Central memory CD4-positive, alpha-beta T cell (primary cell): ENCODE measurements around the gene CFAP99.

ENCODE experiments used
- DNase-seq: peaks from one replicate; pipeline ENCODE4 v3.0.0; 2022

CFAP99 gene

GRCh38 chr4:2390784-2391421 lies 27.9 kb upstream of the CFAP99 start:
- DNase-seq, result no peak

DNA sequence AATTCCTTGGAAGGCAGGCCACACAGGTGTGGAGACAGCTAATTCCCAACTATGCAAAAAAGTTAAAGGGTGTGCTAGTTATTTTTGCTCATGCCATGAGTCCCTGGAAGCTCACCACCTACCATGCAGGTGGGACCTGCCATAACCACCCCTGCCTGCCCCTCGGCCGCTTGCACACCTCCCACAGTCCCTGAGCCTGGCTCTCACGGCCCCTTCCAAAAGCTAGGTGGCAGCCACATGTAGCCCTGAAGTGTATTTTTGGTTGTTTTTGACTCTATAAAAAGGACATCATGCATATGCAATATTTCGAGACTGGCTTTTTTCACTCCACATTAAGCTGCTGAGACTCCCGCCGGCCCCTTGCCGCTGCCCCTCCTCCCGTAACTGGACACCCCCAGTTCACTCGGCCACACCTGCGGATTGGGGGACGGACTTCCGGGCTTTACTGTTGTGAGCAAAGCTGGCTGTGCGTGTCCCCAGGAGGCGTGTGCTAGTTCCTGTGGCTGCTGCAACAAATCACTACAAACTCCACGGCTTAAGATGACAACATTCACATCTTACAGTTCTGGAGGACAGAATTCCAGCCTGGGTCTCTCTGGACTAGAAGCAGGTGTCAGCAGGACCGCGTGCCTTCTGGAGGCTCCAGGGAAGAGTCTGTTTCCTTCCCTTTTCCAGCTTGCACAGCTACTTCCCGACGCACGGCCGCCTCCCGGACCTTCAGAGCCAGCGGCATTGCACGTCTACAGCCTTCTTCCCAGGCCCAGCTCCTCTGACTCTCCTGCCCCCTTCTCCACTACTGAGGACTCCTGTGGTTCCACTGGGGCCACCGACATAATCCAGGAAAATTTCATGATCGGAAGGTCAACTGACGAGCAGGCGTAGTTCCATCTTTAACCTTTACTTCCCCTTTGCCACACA lies 25.1 kb upstream of the CFAP99 start:
- no peak for DNase-seq

DNA sequence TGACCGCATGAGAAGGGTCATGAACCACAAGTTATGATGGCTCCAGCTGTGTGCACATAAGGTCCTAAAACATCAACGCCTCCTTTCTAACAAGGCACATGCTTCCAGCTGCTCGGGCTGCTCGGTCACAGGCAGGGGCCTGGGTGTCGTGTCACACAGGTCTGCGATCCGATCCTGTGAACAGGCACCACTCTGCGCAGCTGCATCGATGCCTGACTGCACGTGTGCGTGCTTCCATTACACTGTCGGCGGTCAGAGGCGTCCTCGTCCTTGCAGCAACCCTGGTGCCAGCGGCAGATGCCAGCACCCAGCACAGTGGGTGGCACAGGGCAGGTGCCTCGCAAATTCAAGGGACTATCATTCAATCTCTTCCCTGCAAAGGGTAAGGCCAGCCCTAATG lies 24.2 kb upstream of the CFAP99 start:
- DNase-seq, result no peak

- DNase-seq, result no peak
Measured at GRCh38 chr4:2395038-2395437, 23.7 kb upstream of the CFAP99 start.

- DNase-seq, result no peak
Measured at GRCh38 chr4:2395584-2395983, 23.2 kb upstream of the CFAP99 start.

GRCh38 chr4:2396781-2397368 lies 21.9 kb upstream of the CFAP99 start:
- no peak for DNase-seq

DNA sequence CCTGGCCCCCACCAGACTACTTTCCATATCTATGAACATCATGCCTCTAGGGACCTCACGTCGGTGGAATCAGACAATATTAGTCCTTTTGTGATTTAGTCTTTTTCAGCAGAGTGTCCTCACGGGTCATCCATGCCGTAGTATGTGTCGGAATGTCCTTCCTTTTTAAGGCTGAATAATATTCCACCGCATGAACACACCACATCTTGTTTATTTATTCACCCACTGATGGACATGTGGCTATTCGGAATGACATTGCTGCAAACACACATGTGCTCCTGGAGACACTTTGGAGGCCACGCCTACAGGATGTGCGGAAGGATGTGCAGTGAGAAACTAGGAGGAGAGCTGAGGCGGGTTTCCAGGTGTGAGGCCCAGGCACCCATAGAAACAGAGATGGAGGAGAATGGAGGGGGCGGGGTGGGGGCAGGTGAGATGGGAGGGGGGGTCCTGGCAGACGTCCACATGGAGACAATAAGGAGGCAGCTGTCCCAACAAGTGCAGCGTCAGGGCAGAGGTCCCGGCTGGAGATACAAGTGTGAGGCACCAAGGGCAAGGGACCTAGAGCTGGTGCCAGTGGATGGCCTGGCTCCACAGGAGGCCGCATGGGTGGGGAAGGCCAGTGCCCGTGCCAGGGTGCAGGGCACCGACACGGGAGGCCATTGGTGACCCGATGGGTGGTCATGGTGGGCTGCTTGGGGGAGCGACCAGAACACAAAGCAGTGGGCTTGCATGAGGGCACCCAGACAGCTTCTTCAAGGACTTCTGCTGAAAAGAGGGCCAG lies 21.0 kb upstream of the CFAP99 start:
- no peak for DNase-seq

GRCh38 chr4:2399216-2399615 lies 19.5 kb upstream of the CFAP99 start:
- no peak for DNase-seq

GRCh38 chr4:2399631-2400190 lies 19.0 kb upstream of the CFAP99 start:
- no peak for DNase-seq

GRCh38 chr4:2400841-2401609 lies 17.7 kb upstream of the CFAP99 start:
- no peak for DNase-seq

GRCh38 chr4:2401610-2401983 lies 17.2 kb upstream of the CFAP99 start:
- no peak for DNase-seq

DNA sequence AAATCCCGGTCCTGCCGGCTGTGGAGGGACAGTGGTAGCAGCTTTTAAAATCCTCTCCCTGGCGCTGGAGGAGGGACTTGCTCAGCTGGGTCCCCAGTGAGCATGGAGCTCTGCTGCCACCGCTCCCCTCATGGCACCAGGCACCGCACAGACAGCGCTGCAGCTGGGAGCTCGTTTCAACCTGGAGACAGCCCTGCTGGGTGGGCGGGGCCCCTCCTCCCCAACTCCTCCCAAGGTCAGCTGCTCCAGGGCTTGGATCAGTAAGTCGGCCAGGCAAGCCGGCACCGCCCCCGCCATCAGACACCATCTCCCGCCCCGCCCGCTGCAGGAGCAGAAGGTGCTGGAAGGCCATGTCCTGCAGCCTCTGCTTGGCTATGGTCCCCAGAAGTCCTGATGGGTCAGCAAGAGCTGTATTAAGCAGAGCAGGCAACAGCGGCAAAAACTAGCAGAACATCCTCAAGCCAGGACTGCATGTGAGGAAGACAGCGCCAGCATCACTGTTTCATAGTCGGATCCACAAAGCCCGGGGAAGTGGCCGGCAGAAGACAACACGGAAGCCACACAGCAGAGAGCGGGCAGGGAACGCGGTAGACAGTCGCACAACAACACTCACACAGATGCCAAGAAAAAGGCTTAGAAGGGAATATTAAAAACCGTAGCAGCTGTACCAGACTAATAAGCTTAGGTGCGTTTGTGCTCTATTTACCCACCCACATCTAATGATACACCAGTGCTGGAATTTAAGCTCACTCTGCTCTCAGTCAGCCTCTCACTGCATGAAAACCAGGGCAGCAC lies 16.5 kb upstream of the CFAP99 start:
- no peak for DNase-seq

DNA sequence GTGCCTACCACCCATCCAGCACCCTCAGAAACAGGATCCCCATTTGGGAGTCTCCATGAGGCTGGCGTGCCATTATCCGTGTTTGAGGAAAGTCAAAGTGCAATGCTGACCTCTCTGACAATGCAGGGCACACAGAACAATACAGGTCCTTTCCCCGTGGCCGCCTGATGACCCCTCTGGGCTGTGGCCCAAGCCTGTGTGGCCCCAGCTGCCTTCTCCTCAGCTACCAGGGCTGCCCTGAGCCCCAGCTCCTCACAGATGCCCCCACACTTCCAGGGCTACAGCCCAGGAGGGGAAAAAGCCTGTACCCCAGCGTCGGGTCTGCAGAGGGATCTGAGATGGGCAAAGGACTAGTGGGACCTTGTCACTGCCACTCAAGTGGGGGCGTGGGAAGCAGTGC lies 15.8 kb upstream of the CFAP99 start:
- no peak for DNase-seq

DNA sequence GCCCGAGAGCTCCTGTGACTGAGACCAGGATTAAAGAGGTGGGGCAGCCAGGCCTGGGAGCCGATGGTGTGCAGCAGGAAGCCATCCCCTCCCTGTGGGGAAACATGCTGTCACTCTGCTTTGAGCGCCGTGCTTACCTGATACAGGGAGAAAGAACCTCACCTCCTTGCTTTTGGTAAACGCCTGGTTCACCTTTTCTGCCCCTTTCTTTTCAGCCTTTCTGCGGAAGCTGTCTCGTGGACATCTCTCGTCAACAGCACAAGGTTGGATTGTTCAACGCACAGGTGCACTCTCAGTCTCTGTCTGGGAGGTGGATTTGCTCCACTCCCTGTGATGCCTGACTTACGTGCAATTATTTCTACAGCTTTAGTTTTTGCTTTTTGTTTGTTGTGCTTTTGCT lies 12.3 kb upstream of the CFAP99 start:
- DNase-seq, result no peak

- DNase-seq, result no peak
Measured at GRCh38 chr4:2406920-2407319, 11.8 kb upstream of the CFAP99 start.

- no peak for DNase-seq
Measured at GRCh38 chr4:2407991-2408342, 10.8 kb upstream of the CFAP99 start.

DNA sequence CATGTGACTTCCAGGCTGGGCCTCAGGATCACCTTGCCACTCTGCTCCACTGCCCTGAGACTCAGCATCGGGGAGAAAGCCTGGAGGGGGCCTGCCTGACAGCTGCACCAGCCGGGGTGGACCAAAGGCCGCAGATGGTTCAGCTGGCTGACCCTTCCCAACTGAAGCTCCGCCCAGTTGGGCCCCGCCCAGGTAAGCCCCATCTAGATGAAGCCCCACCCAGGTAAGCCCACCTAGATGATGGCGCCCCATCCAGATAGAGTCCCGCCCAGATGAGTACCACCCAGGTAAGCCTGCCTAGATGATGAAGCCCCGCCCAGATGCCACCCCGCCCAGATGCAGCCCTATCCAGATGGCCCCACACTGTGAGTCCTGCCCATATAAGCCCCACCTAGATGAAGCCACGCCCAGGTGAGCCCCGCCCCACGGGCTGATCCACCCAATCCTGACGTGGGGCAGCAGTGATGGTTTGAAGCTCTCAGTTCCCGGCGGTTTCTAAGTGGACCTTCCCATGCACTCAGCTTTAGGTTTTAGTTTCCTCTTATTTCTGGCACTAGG lies 10.3 kb upstream of the CFAP99 start:
- no peak for DNase-seq

GRCh38 chr4:2408976-2409375 lies 9.8 kb upstream of the CFAP99 start:
- DNase-seq, result no peak

DNA sequence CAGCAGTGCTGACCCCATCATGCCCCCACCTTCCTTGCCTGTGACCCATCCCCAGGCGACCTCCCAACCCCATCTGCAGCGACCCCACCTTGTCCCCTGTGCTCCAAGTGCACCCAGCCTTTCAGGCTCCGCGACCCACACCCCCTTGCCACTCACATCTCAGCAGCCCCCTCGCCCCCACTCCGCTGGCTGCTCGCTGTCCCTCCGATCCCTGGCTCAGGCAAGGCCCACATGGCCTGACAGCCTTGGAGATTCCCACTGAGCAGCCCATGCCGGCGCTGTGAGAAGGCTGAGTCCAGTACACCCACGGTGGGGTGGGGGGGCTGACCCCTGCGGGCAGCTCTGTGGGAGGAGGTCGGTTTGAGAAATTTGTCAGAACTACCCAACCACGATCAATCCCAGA lies 9.4 kb upstream of the CFAP99 start:
- no peak for DNase-seq

DNA sequence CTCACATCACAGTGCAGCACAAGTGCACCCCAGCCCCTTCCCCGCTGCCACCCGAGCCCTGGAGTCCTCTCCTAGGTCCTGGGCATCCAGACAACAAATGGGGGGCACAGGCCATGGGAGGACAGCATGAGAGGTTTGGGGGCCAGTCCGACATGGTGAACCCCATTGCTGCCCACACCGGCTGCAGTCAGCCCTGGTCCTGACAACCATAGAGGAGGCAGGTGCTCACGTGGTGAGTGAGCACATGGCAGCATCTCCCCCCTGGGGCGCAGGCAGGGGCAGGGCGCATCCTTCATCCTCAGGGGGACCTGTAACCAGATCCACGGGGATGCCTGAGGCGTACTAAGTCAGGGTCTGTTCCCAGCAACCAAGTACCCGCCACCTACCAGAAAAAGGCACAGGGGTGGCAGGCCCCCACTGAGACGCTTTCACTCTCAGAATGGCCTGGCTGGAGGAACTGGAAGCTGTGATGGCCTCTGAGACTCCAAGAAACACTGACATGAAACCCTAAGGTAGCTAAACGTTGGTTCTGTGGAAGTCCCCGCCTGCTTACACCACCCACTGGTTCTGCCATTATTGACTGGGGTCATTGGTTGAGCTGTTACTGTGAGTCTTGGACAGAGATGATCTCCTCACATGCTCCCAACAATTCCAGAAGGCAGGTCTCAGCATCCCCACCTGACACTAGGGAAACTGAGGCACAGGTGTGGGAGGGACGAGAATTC lies 6.8 kb upstream of the CFAP99 start:
- DNase-seq, result no peak
